Naive thymus-derived CD4-positive, alpha-beta T cell (primary cell): Measurements from ENCODE around the gene MRC2. TPM values are rescaled to one million over a fixed set of nuclear protein-coding genes. Genes with fewer than 3 reads are reported as not detected.

ENCODE experiments used
- ATAC-seq: fragments of 150-1000 bp; cut with Tn5 transposase; 2 replicates; pipeline ENCODE4 v1.10.0; 2021; ENCODE audit warnings: mild to moderate bottlenecking, moderate library complexity
- CTCF ChIA-PET: fragments of 350-600 bp; sonication (Branson Sonifier 250); formaldehyde crosslinking; loops from one replicate; lab custom pipeline; 2021; ENCODE audit warnings: antibody characterized with exemption; lab: Charles Lee
- POLR2A ChIA-PET: fragments of 350-600 bp; sonication (Branson Sonifier 250); formaldehyde crosslinking; loops from one replicate; lab custom pipeline; 2021; ENCODE audit warnings: antibody characterized with exemption, inconsistent platforms; lab: Charles Lee
- DNase-seq, 9 donors: peaks; one replicate each; pipeline versions ENCODE4 v3.0.0 to v3.0.0-alpha.2; 2020 to 2022; ENCODE audit warnings: mixed read lengths in 1 of 9
- H3K27ac ChIP-seq: one replicate; pipeline ENCODE4 v1.7.0; 2013; ENCODE audit warnings: mild to moderate bottlenecking, low read depth, low read length, moderate library complexity
- H3K27me3 ChIP-seq, 2 donors: one replicate each; pipeline ENCODE4 v1.7.0; 2013; ENCODE audit warnings: low read length in 2 of 2, mild to moderate bottlenecking in 2 of 2, moderate library complexity in 2 of 2; ENCODE audit not compliant: control insufficient read depth in 2 of 2, insufficient read depth in 2 of 2
- H3K36me3 ChIP-seq, 3 experiments: 1 replicate in 2 of 3; 2 replicates in 1 of 3; pipeline ENCODE4 v1.7.0; 2013; ENCODE audit warnings: low read length in 3 of 3, mild to moderate bottlenecking in 3 of 3, moderate library complexity in 1 of 3; ENCODE audit not compliant: insufficient read depth in 3 of 3, control insufficient read depth in 2 of 3
- H3K4me1 ChIP-seq, 2 donors: one replicate each; pipeline ENCODE4 v1.7.0; 2013; ENCODE audit warnings: low read length in 2 of 2, mild to moderate bottlenecking in 2 of 2, moderate library complexity in 1 of 2; ENCODE audit not compliant: control insufficient read depth in 2 of 2, insufficient read depth in 2 of 2
- H3K4me3 ChIP-seq: 2 replicates; pipeline ENCODE4 v1.7.0; 2013; ENCODE audit warnings: mild to moderate bottlenecking, low read length
- H3K9me3 ChIP-seq, 3 experiments: 1 replicate in 2 of 3; 2 replicates in 1 of 3; pipeline ENCODE4 v1.7.0; 2013; ENCODE audit warnings: low read length in 3 of 3; ENCODE audit not compliant: control insufficient read depth in 2 of 3
- H3K27ac Mint-ChIP-seq, 9 donors: one replicate each; pipeline ENCODE4 v1.8.0; 2020 to 2022; ENCODE audit warnings: mixed read lengths in 9 of 9, mild to moderate bottlenecking in 8 of 9, moderate library complexity in 5 of 9, inconsistent platforms in 2 of 9
- H3K27me3 Mint-ChIP-seq, 5 donors: one replicate each; pipeline ENCODE4 v1.8.0; 2021 to 2022; ENCODE audit warnings: mixed read lengths in 5 of 5, mild to moderate bottlenecking in 1 of 5
- H3K36me3 Mint-ChIP-seq, 5 donors: one replicate each; pipeline ENCODE4 v1.8.0; 2020 to 2022; ENCODE audit warnings: mixed read lengths in 5 of 5, mild to moderate bottlenecking in 3 of 5, inconsistent platforms in 1 of 5
- H3K4me1 Mint-ChIP-seq, 7 donors: one replicate each; pipeline ENCODE4 v1.8.0; 2020 to 2022; ENCODE audit warnings: mixed read lengths in 7 of 7, mild to moderate bottlenecking in 3 of 7, inconsistent platforms in 1 of 7
- H3K4me3 Mint-ChIP-seq, 10 donors: one replicate each; pipeline ENCODE4 v1.8.0; 2020 to 2022; ENCODE audit warnings: mild to moderate bottlenecking in 10 of 10, mixed read lengths in 10 of 10, moderate library complexity in 6 of 10, inconsistent platforms in 2 of 10
- H3K9me3 Mint-ChIP-seq, 11 donors: one replicate each; pipeline ENCODE4 v1.8.0; 2020 to 2022; ENCODE audit warnings: mixed read lengths in 11 of 11, mild to moderate bottlenecking in 4 of 11, inconsistent platforms in 1 of 11, moderate library complexity in 1 of 11
- intact Hi-C, 2 donors: fragments of 100-400 bp; cut with micrococcal nuclease; formaldehyde crosslinking; loops; one replicate each; pipeline ENCODE4 v1.15.1; 2023
- polyA plus RNA-seq, 2 donors: library from polyadenylated mRNA; unstranded; fragments of 300-500 nt; fragmentation: Illumina TruSeq; gene quantifications; one replicate each; pipeline ENCODE4 v1.2.3, GENCODE V29; 2021
- total RNA-seq, 6 experiments: library from RNA in 5 of 6; stranded (reverse) in 5 of 6; gene quantifications; 1 replicate in 5 of 6; 2 replicates in 1 of 6; pipeline ENCODE4 v1.2.3 and lab custom pipeline; 2021 to 2026

The MRC2 gene
- total and polyA plus RNA-seq, 7 experiments from 2014 or later = 0.11 to 3.4 (median 2.2) TPM

DNA sequence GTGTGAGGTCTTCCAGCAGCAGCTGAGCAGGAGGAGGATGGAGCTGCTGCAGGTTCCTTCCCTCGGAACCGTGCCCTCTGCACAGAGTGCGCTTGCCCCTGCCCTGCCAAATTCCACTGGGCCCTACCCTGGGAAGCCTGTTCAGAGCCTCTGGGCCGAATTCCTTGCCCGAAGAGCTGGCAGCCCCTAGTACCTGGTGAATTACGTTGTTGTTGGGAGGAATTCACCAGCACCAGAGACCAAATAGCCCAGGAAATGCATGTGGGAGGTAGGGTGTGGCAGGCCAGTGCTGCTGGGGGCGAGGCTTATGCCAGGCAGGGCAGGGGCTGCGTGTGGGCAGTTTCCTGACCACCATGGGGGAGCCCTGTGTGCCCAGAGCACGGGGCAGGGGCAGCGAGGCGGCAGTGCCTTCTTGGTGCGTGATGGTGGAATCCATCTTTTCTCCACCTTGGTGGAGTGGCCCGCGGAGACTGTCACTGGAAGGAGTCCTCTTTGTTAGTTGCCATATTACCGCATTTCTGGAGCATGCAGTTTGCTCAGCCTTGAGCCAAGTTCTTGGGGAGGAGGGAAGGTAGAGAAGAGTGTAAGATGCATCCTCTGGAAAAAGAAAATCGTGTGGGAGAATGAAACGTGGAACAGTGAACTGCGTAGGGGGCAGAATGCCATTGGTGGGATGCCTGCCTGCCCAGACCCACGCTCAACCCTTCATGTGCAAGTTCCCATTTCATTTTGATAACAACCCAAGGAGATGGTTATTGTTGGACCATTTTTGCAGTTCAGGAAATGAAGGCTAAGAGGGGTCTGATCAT lies 2.3 kb downstream of the MRC2 start:
- Histone ChIP-seq H3K9me3 (no peaks in the 10 kb centered on the region), H3K4me3 (no peak overlapping the region), H3K27ac (no peak overlapping the region), H3K27me3 (no peaks in the 10 kb centered on the region), H3K36me3 (no peaks in the 10 kb centered on the region), H3K4me1 (peaks cover 0 to 6% of the 10 kb centered on the region in 2 donors)
- ATAC-seq (no peak), DNase-seq (no peak)
- POLR2A ChIA-PET = no interaction called here
- peaks cover 4 to 50% (median 11%) of the 10 kb centered on the region in 5 donors for H3K27me3 Mint-ChIP-seq
- H3K36me3 Mint-ChIP-seq = peaks cover 0 to 1% (median 0%) of the 10 kb centered on the region in 5 donors
- H3K4me3 Mint-ChIP-seq = peak overlapping the region in 2 of 10 donors; percentile 1 to 22
- H3K27ac Mint-ChIP-seq = no peak overlapping the region
- H3K9me3 Mint-ChIP-seq = no peaks in the 10 kb centered on the region
- peaks cover 5 to 29% (median 11%) of the 10 kb centered on the region in 7 donors for H3K4me1 Mint-ChIP-seq
- intact Hi-C loops = no loop called here
- CTCF ChIA-PET = no interaction called here

GRCh38 chr17:62630365-62631085 lies 3.1 kb downstream of the MRC2 start:
- no peaks in the 10 kb centered on the region for H3K9me3 ChIP-seq
- H3K27me3 ChIP-seq = no peaks in the 10 kb centered on the region
- Mint-ChIP-seq H3K27ac (no peak overlapping the region), H3K4me3 (peak overlapping the region in 2 of 10 donors; percentile 1 to 41), H3K27me3 (peaks cover 4 to 48% (median 11%) of the 10 kb centered on the region in 5 donors), H3K9me3 (no peaks in the 10 kb centered on the region), H3K4me1 (peaks cover 5 to 27% (median 11%) of the 10 kb centered on the region in 7 donors), H3K36me3 (peaks cover 0 to 1% (median 0%) of the 10 kb centered on the region in 5 donors)
- intact Hi-C loops = no loop called here
- ChIA-PET POLR2A (no interaction called here), CTCF (no interaction called here)
- H3K36me3 ChIP-seq = no peaks in the 10 kb centered on the region
- H3K4me1 ChIP-seq = peaks cover 0 to 6% of the 10 kb centered on the region in 2 donors
- ATAC-seq (no peak), DNase-seq (no peak)
- no peak overlapping the region for H3K27ac ChIP-seq
- H3K4me3 ChIP-seq = no peak overlapping the region

GRCh38 chr17:62631086-62631935 lies 3.8 kb downstream of the MRC2 start:
- H3K27me3 Mint-ChIP-seq = peaks cover 4 to 41% (median 11%) of the 10 kb centered on the region in 5 donors
- CTCF ChIA-PET = interaction anchor here (0.5 kb wide), 1 partner anchor 380 kb away, joined by 3 read pairs; no protein-coding TSS in a partner anchor
- no peak for DNase-seq
- ATAC-seq = no peak
- Histone ChIP-seq H3K27ac (no peak overlapping the region), H3K27me3 (no peaks in the 10 kb centered on the region), H3K36me3 (no peaks in the 10 kb centered on the region), H3K9me3 (no peaks in the 10 kb centered on the region), H3K4me3 (no peak overlapping the region), H3K4me1 (peaks cover 0 to 6% of the 10 kb centered on the region in 2 donors)
- POLR2A ChIA-PET = no interaction called here
- no peak overlapping the region for H3K4me3 Mint-ChIP-seq
- H3K36me3 Mint-ChIP-seq = peaks cover 0 to 1% (median 0%) of the 10 kb centered on the region in 5 donors
- H3K9me3 Mint-ChIP-seq = no peaks in the 10 kb centered on the region
- H3K4me1 Mint-ChIP-seq = peaks cover 5 to 21% (median 7%) of the 10 kb centered on the region in 7 donors
- no peak overlapping the region for H3K27ac Mint-ChIP-seq
- intact Hi-C loops = no loop called here

DNA sequence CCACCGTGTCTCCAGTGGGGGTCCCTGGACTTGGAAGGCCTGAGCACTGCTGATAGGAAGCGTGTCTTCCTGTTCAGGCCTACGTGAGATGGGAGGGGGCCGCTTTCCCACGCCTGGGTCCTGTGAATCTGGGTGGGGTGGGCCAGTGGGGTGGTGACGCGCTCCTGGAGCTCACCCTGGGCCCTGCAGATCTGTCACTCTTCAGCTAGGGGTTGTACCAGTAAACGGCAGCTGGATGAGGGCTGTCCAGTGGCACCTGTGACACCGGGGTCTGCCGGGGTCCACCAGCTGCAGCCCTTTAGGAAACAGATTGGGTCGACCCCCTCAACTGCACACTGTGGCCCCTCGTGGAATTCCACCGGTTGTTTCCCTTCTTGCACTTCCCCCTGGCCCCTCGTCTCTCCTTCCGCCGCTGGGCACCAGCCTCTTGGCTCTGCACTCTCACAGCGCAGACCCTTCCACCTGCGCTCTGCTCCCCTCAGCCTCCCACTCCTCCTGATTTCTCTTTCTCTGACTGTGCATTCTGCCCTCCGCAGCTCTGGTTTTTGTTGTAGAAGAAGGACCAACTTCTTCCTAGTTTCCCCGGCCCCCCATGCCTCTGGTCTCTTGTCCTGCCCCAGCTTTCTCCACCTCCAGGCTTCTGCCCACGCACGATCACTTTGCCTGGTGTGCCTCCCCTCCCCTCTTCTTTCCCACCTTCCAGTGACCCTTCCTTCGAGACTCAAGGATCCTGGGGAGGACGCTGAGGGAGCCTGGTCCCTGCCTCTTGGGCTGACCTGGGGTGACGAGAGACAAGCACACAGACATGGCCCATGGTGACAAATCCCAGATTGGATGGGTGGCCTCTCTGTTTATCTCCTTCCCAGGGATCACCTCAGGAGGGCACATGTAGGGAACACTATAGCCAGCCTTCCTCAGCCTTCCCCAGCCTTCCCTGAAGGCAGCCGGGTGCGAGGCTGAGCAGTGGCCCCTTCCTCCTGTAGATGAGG lies 4.8 kb downstream of the MRC2 start:
- Mint-ChIP-seq H3K36me3 (peaks cover 0 to 1% (median 0%) of the 10 kb centered on the region in 5 donors), H3K27ac (peak overlapping the region in 1 of 9 donors; percentile 71), H3K9me3 (no peaks in the 10 kb centered on the region), H3K4me3 (peak overlapping the region in 1 of 10 donors; percentile 42), H3K4me1 (peaks cover 5 to 16% (median 7%) of the 10 kb centered on the region in 7 donors), H3K27me3 (peaks cover 4 to 33% (median 11%) of the 10 kb centered on the region in 5 donors)
- Histone ChIP-seq H3K27me3 (no peaks in the 10 kb centered on the region), H3K27ac (no peak overlapping the region), H3K4me1 (peaks cover 0 to 6% of the 10 kb centered on the region in 2 donors), H3K4me3 (no peak overlapping the region), H3K9me3 (no peaks in the 10 kb centered on the region), H3K36me3 (no peaks in the 10 kb centered on the region)
- intact Hi-C loops = no loop called here
- DNase-seq = no peak
- POLR2A ChIA-PET = no interaction called here
- ATAC-seq = no peak
- CTCF ChIA-PET = interaction anchor here (0.5 kb wide), 1 partner anchor 379 kb away, joined by 3 read pairs; no protein-coding TSS in a partner anchor

- intact Hi-C loops = no loop called here
- H3K27me3 ChIP-seq = no peaks in the 10 kb centered on the region
- Mint-ChIP-seq H3K27me3 (peaks cover 0 to 25% (median 0%) of the 10 kb centered on the region in 5 donors), H3K9me3 (no peaks in the 10 kb centered on the region), H3K4me1 (peaks cover 0 to 2% (median 0%) of the 10 kb centered on the region in 7 donors), H3K36me3 (no peaks in the 10 kb centered on the region), H3K27ac (peak overlapping the region in 1 of 9 donors; percentile 36), H3K4me3 (no peak overlapping the region)
- POLR2A ChIA-PET = no interaction called here
- CTCF ChIA-PET = no interaction called here
- H3K4me3 ChIP-seq = no peak overlapping the region
- ATAC-seq (no peak), DNase-seq (no peak)
- H3K36me3 ChIP-seq = no peaks in the 10 kb centered on the region
- no peak overlapping the region for H3K27ac ChIP-seq
- no peaks in the 10 kb centered on the region for H3K9me3 ChIP-seq
- H3K4me1 ChIP-seq = no peaks in the 10 kb centered on the region
These were observed 10.3 kb downstream of the MRC2 start for GRCh38 chr17:62637809-62638208.
